ENCODE results near the gene NFXL1.

GRCh38 chr4:47819178-47819577, 95.2 kb downstream of the NFXL1 start:
- TF ChIP-seq CTCF (IDR thresholded peaks at IDR 0.05 in 2 of 3, conservative IDR thresholded peaks at IDR 0.05 in 1 of 3; ENCODE audit: control insufficient read depth in 2 of 3, extremely low read depth in 1 of 3, insufficient read depth in 1 of 3, low read depth in 3 of 3, low read length in 3 of 3) = no peak
- TF ChIP-seq RELA (IDR thresholded peaks at IDR 0.05; ENCODE audit: borderline replicate concordance, partially characterized antibody) = no peak
- no peak for TF ChIP-seq POLR2A (IDR thresholded peaks at IDR 0.05; ENCODE audit: low read depth, low read length)
- TF ChIP-seq NR2C1 (IDR thresholded peaks at IDR 0.05) = no peak
- TF ChIP-seq PAX5 (IDR thresholded peaks at IDR 0.05; ENCODE audit: borderline replicate concordance, low read depth, low read length) = no peak
